ENCODE results near the gene UFL1. TPM values are rescaled to one million over a fixed set of nuclear protein-coding genes. Genes with fewer than 3 reads are reported as not detected.
"Not testable (repeated sequence)": the region's sequence is repeated elsewhere in the genome, so short reads cannot be mapped to it uniquely, and the experiment has no call there.

UFL1 gene
- 10 to 100 TPM; 18.4 to 20.7 (median 19.0) TPM for total RNA-seq
- total RNA-seq (2013): 31.3 TPM

- Mint-ChIP-seq H3K4me3 (peak within 1 kb of the TSS; percentile 98), H3K4me1 (peaks cover 14 to 35% of the 10 kb centered on the region in 2 donors), H3K27me3 (ENCODE audit: low read depth in 2 of 2) (no peaks in the 10 kb centered on the region), H3K9me3 (no peaks in the 10 kb centered on the region), H3K36me3 (peaks cover 8% of the 10 kb centered on the region), H3K27ac (peak within 1 kb of the TSS; percentile 98 to 99)
- Histone ChIP-seq H3K27ac (ENCODE audit: low read length) (peak within 1 kb of the TSS; percentile 97), H3K4me3 (ENCODE audit: low read length) (peak within 1 kb of the TSS; percentile 90), H3K4me1 (ENCODE audit: control insufficient read depth, insufficient read depth, low read length) (peaks cover 9% of the 10 kb centered on the region), H3K27me3 (ENCODE audit: control insufficient read depth, insufficient read depth, low read length) (no peaks in the 10 kb centered on the region), H3K9me3 (ENCODE audit: control insufficient read depth, insufficient read depth, low read length) (no peaks in the 10 kb centered on the region), H3K36me3 (ENCODE audit: control insufficient read depth, insufficient read depth, low read length) (peaks cover 26% of the 10 kb centered on the region)
- ATAC-seq: peak; percentile 93 to 98 (median 94)
- TF ChIP-seq CTCF (IDR thresholded peaks at IDR 0.05): no peak
- under 1% methylated on average over 63 of the region's 63 CpGs for WGBS (ENCODE audit: insufficient coverage)
- intact Hi-C loops (cut with micrococcal nuclease): loop anchor here (1.0 to 5.0 kb wide), 4 partner anchors 25 to 945 kb away; partner anchors contain the start of genes KLHL32, MANEA and NDUFAF4
- DNase-seq: peak; percentile 89 to 97
Measured at GRCh38 chr6:96521644-96522464, at the start of gene UFL1. Gene UFL1 (plus strand): TSS chr6:96521806. CDS start chr6:96521874, 68 bp downstream.

- H3K27me3 ChIP-seq (ENCODE audit: control insufficient read depth, insufficient read depth, low read length); H3K27ac ChIP-seq (ENCODE audit: low read length); H3K27ac Mint-ChIP-seq; intact Hi-C loops (cut with micrococcal nuclease); DNase-seq; H3K9me3 Mint-ChIP-seq; ATAC-seq; H3K4me1 ChIP-seq (ENCODE audit: control insufficient read depth, insufficient read depth, low read length); H3K27me3 Mint-ChIP-seq (ENCODE audit: low read depth in 2 of 2); H3K4me1 Mint-ChIP-seq; H3K4me3 Mint-ChIP-seq; H3K4me3 ChIP-seq (ENCODE audit: low read length); H3K36me3 Mint-ChIP-seq; H3K9me3 ChIP-seq (ENCODE audit: control insufficient read depth, insufficient read depth, low read length); H3K36me3 ChIP-seq (ENCODE audit: control insufficient read depth, insufficient read depth, low read length): not testable (repeated sequence)
- 85% methylated on average over 2 of the region's 2 CpGs for WGBS (ENCODE audit: insufficient coverage)
Measured at GRCh38 chr6:96472291-96472690, 49.3 kb upstream of the UFL1 start.

- peaks cover 0 to 4% of the 10 kb centered on the region in 2 donors for H3K27me3 Mint-ChIP-seq (ENCODE audit: low read depth in 2 of 2)
- no peak overlapping the region for H3K27ac ChIP-seq (ENCODE audit: low read length)
- no peaks in the 10 kb centered on the region for H3K9me3 ChIP-seq (ENCODE audit: control insufficient read depth, insufficient read depth, low read length)
- intact Hi-C loops (cut with micrococcal nuclease): no loop called here
- H3K4me3 Mint-ChIP-seq: no peak overlapping the region
- no peak overlapping the region for H3K4me3 ChIP-seq (ENCODE audit: low read length)
- no peaks in the 10 kb centered on the region for H3K4me1 Mint-ChIP-seq
- WGBS (ENCODE audit: insufficient coverage): 88% methylated on average over 5 of the region's 5 CpGs
- no peak for TF ChIP-seq CTCF (IDR thresholded peaks at IDR 0.05)
- no peak for DNase-seq
- ATAC-seq: no peak
- H3K4me1 ChIP-seq (ENCODE audit: control insufficient read depth, insufficient read depth, low read length): no peaks in the 10 kb centered on the region
- H3K36me3 Mint-ChIP-seq: no peaks in the 10 kb centered on the region
- no peaks in the 10 kb centered on the region for H3K36me3 ChIP-seq (ENCODE audit: control insufficient read depth, insufficient read depth, low read length)
- no peak overlapping the region for H3K27ac Mint-ChIP-seq
- peaks cover 8 to 9% of the 10 kb centered on the region in 2 donors for H3K9me3 Mint-ChIP-seq
- H3K27me3 ChIP-seq (ENCODE audit: control insufficient read depth, insufficient read depth, low read length): no peaks in the 10 kb centered on the region
Measured at GRCh38 chr6:96478695-96479094, 42.9 kb upstream of the UFL1 start.

GRCh38 chr6:96491926-96492325 is 29.7 kb upstream of the UFL1 start:
- H3K27ac ChIP-seq (ENCODE audit: low read length): no peak overlapping the region
- no peaks in the 10 kb centered on the region for H3K4me1 ChIP-seq (ENCODE audit: control insufficient read depth, insufficient read depth, low read length)
- H3K36me3 ChIP-seq (ENCODE audit: control insufficient read depth, insufficient read depth, low read length): no peaks in the 10 kb centered on the region
- H3K4me3 Mint-ChIP-seq: no peak overlapping the region
- peaks cover 8 to 12% of the 10 kb centered on the region in 2 donors for H3K9me3 Mint-ChIP-seq
- no peak for TF ChIP-seq CTCF (IDR thresholded peaks at IDR 0.05)
- DNase-seq: no peak
- ATAC-seq: no peak
- WGBS (ENCODE audit: insufficient coverage): no CpG with 5 or more reads among the region's 2 CpGs
- peaks cover 33% of the 10 kb centered on the region for H3K36me3 Mint-ChIP-seq
- peaks cover under 1% of the 10 kb centered on the region in 2 donors for H3K4me1 Mint-ChIP-seq
- H3K27me3 ChIP-seq (ENCODE audit: control insufficient read depth, insufficient read depth, low read length): peaks cover 3% of the 10 kb centered on the region
- H3K9me3 ChIP-seq (ENCODE audit: control insufficient read depth, insufficient read depth, low read length): peaks cover 12% of the 10 kb centered on the region
- H3K4me3 ChIP-seq (ENCODE audit: low read length): no peak overlapping the region
- no peak overlapping the region for H3K27ac Mint-ChIP-seq
- intact Hi-C loops (cut with micrococcal nuclease): no loop called here
- H3K27me3 Mint-ChIP-seq (ENCODE audit: low read depth in 2 of 2): no peaks in the 10 kb centered on the region

All from natural killer cell (primary cell).